Osteocyte (in vitro differentiated cells): ENCODE results near the gene MATK. TPM values are rescaled to one million over a fixed set of nuclear protein-coding genes. Genes with fewer than 3 reads are reported as not detected.
"Not testable (repeated sequence)": the region's sequence is repeated elsewhere in the genome, so short reads cannot be mapped to it uniquely, and the experiment has no call there.

ENCODE experiments used
- DNase-seq: peaks from one replicate; pipeline ENCODE4 v3.0.0; 2021; ENCODE audit warnings: mixed read lengths; ENCODE audit not compliant: unreplicated experiment; ENCODE audit errors: extremely low spot score
- H3K27ac Mint-ChIP-seq: one replicate; pipeline ENCODE4 v1.8.0; 2021; ENCODE audit warnings: mild to moderate bottlenecking, mixed read lengths; ENCODE audit not compliant: unreplicated experiment
- H3K27me3 Mint-ChIP-seq: one replicate; pipeline ENCODE4 v1.8.0; 2021; ENCODE audit warnings: mixed read lengths; ENCODE audit not compliant: unreplicated experiment
- H3K36me3 Mint-ChIP-seq: one replicate; pipeline ENCODE4 v1.8.0; 2021; ENCODE audit warnings: mixed read lengths; ENCODE audit not compliant: unreplicated experiment
- H3K4me1 Mint-ChIP-seq: one replicate; pipeline ENCODE4 v1.8.0; 2021; ENCODE audit warnings: mixed read lengths; ENCODE audit not compliant: unreplicated experiment
- H3K4me3 Mint-ChIP-seq: one replicate; pipeline ENCODE4 v1.8.0; 2021; ENCODE audit warnings: mild to moderate bottlenecking, moderate library complexity, mixed read lengths; ENCODE audit not compliant: unreplicated experiment
- H3K9me3 Mint-ChIP-seq: one replicate; pipeline ENCODE4 v1.8.0; 2021; ENCODE audit warnings: mixed read lengths; ENCODE audit not compliant: unreplicated experiment
- total RNA-seq: library from RNA; stranded (reverse); gene quantifications from 2 replicates; pipeline ENCODE4 v1.2.1, GENCODE V29; 2021
- TF ChIP-seq, protein P1 (sequence below): fragments of 200-600 bp; sonication (generic); IDR thresholded peaks from 2 replicates; pipeline ENCODE4 v1.5.0; 2021; ENCODE audit warnings: antibody characterized with exemption, mild to moderate bottlenecking, moderate library complexity

The MATK gene
- total RNA-seq, 1 donor from 2014 or later: not detected

DNA sequence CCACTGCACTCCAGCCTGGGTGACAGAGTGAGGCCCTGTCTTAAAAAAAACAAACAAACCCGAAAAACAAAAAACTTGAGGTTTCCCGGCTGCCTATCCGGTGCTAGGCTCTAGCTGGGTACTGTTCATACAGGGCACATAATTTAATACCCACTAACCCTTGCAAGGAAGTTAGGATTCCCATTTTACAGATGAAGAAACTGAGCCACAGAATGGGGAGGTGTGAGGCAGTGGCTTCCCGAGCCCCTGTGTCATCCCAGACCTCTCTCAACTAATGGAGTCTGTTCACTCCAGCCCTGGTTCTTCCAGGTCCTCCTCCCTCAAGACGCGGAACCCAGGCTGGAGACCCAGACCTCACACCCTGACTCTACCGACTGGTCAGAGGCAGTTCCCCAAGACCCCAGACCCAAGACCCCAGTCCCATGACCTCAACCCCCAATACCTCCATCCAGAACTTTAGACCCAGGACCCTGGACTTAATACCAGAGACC, 25.3 kb downstream of the MATK start:
- Mint-ChIP-seq H3K4me3 (peak overlapping the region; percentile 96), H3K4me1 (peaks cover 25% of the 10 kb centered on the region), H3K36me3 (peaks cover 3% of the 10 kb centered on the region), H3K27ac (peak overlapping the region; percentile 98), H3K27me3 (no peaks in the 10 kb centered on the region), H3K9me3 (no peaks in the 10 kb centered on the region)
- TF ChIP-seq, protein P1, sequence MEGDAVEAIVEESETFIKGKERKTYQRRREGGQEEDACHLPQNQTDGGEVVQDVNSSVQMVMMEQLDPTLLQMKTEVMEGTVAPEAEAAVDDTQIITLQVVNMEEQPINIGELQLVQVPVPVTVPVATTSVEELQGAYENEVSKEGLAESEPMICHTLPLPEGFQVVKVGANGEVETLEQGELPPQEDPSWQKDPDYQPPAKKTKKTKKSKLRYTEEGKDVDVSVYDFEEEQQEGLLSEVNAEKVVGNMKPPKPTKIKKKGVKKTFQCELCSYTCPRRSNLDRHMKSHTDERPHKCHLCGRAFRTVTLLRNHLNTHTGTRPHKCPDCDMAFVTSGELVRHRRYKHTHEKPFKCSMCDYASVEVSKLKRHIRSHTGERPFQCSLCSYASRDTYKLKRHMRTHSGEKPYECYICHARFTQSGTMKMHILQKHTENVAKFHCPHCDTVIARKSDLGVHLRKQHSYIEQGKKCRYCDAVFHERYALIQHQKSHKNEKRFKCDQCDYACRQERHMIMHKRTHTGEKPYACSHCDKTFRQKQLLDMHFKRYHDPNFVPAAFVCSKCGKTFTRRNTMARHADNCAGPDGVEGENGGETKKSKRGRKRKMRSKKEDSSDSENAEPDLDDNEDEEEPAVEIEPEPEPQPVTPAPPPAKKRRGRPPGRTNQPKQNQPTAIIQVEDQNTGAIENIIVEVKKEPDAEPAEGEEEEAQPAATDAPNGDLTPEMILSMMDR: no peak
- DNase-seq: no peak

DNA sequence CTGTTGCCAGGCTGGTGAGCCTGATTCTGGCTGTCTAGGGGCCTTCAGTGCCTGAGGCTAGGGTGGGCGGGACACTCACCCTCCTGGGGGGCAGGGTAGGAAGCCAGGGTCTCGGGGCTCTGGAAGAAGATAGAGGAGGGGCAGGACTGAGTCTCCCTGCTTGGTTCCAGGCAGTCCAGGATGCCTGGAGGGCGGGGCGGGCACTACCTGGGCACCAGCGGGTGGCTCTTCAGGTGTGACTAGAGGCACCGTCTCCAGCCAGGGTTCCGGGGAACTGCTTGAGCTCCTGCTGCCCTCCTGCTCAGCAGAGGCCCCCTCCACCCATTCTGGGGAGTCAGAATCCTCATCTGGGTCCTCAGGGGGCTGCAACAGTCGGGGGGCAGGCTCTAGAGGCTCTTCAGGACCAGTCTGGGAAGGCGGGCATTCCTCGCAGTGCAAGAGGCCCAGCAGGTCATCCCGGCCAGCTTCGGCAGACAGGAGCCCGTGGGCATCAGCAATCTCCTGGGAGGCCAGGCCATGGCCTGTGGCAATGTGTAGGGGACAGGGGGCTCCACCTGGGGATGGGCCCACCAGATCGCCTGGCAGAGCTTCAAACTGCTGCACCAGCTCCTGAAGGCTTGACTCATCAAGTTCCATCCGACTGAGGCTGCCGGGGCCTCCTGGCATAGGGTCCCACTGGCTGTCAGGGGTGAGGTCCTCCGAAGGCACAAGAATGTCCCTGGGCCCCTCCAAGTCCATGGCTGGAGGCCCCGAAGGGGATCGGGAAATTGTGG, 26.5 kb downstream of the MATK start:
- H3K4me1 Mint-ChIP-seq: peaks cover 25% of the 10 kb centered on the region
- no peak overlapping the region for H3K27ac Mint-ChIP-seq
- no peaks in the 10 kb centered on the region for H3K9me3 Mint-ChIP-seq
- TF ChIP-seq, protein P1: no peak
- no peak for DNase-seq
- peak overlapping the region; percentile 96 for H3K4me3 Mint-ChIP-seq
- H3K36me3 Mint-ChIP-seq: peaks cover 6% of the 10 kb centered on the region
- no peaks in the 10 kb centered on the region for H3K27me3 Mint-ChIP-seq

DNA sequence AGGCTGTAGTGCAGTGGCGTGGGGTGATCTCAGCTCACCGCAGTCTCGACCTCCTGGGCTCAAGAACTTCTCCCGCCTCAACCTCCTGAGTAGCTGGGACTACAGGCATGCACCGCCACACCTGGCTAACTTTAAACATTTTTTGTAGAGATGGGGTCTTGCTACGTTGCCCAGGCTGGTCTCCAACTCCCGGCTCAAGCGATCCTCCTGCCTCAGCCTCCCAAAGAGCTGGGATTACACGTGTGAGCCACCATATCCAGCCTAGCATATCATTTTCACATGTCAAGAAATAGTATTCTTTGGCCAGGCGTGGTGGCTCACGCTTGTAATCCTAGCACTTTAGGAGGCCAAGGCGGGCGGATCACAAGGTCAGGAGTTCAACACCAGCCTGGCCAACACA, 27.9 kb downstream of the MATK start:
- not testable (repeated sequence) for H3K27ac Mint-ChIP-seq, H3K4me3 Mint-ChIP-seq, H3K27me3 Mint-ChIP-seq, H3K36me3 Mint-ChIP-seq, H3K9me3 Mint-ChIP-seq, DNase-seq
- peaks cover 23% of the 10 kb centered on the region for H3K4me1 Mint-ChIP-seq

DNA sequence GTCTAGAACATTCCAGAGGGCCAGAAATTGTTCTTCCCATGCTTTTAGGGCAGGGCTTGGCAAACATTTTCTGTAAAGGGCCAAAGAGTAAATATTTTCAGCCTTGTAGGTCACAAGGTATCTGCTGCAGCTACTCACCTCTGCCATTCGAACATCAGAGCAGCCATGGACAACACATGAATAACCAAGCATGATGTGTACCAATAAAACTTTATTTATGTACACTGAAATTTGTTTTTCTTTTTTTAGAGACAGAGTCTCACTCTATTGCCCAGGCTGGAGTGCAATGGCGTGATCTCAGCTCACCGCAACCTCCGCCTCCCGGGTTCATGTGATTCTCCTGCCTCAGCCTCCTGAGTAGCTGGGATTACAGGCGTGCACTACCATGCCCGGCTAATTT, 28.5 kb downstream of the MATK start:
- peaks cover 18% of the 10 kb centered on the region for H3K4me1 Mint-ChIP-seq
- H3K4me3 Mint-ChIP-seq, DNase-seq, H3K9me3 Mint-ChIP-seq, H3K36me3 Mint-ChIP-seq, H3K27ac Mint-ChIP-seq, H3K27me3 Mint-ChIP-seq: not testable (repeated sequence)

DNA sequence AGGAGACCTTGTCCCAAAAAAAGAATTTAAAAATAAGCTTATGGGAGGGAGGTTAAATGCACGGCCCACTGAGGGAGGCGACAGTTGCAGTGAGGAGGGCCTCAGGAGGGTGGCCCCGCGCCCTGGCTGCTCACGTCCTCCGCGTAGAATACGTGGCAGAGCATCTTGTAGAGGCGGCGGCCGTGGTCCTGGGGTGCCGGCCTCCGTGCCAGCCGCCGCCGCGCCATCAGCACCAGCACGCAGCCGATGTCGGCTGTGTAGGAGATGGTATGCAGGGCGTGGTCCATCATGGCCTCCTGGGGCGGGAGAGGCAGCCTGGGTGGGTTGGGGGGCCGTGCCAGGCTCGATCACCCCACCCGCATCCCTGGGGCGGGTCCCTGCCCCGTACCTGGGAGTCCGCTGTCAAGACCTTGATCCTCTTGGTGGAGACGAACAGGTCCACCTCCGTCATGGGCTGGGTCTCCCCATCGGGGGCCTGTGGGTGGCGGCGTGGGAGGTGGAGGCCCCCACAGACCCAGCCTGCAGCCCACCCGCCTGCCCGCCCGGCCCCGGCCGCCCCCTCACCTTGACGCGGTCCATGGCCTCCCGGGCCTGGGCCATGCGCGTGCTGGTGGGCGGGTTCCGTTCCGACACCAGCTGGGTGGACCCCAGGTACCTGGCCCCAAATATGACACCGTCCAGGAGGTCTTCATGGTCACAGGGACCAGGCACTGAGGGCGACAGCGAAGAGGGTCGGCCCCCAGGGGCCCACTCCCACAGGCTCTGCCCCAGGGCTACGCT, 32.4 kb downstream of the MATK start:
- Mint-ChIP-seq H3K4me1 (peaks cover 1% of the 10 kb centered on the region), H3K36me3 (peaks cover 12% of the 10 kb centered on the region), H3K27ac (no peak overlapping the region), H3K4me3 (no peak overlapping the region), H3K27me3 (no peaks in the 10 kb centered on the region), H3K9me3 (no peaks in the 10 kb centered on the region)
- TF ChIP-seq, protein P1: no peak
- DNase-seq: no peak

DNA sequence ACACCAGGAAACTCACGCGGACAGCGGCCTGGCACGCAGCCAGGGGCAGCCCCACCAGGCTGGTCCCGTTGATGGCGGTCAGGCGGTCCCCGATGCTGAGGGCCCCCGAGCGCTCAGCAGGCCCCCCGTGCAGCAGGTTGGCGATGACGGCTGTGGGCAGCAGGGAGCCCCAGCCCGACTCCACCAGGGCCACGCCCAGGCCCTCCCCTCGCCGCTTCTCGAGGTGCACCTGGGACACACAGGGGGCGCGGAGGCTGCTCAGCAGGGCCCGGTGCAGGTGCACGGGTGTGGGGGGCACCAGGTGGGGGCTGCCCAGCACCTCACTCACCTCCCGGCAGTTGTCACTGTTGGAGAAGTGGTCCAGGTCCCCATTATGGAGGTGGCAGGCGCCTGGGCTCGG, 33.7 kb downstream of the MATK start:
- H3K27ac Mint-ChIP-seq: no peak overlapping the region
- H3K27me3 Mint-ChIP-seq: no peaks in the 10 kb centered on the region
- TF ChIP-seq, protein P1: no peak
- no peak overlapping the region for H3K4me3 Mint-ChIP-seq
- H3K9me3 Mint-ChIP-seq: no peaks in the 10 kb centered on the region
- peaks cover 12% of the 10 kb centered on the region for H3K36me3 Mint-ChIP-seq
- peaks cover 1% of the 10 kb centered on the region for H3K4me1 Mint-ChIP-seq
- peak; percentile 84 for DNase-seq
